IMR-90 (cell line): Measurements from ENCODE around the gene PLCL1. TPM values are rescaled to one million over a fixed set of nuclear protein-coding genes. Genes with fewer than 3 reads are reported as not detected.

Source experiments
- ATAC-seq: fragments of 200-7000 bp; cut with Tn5 transposase; 2 replicates; pipeline ENCODE4 v1.9.1; 2020; ENCODE audit warnings: low read depth, mild to moderate bottlenecking, moderate library complexity
- BruUV-seq: library from RNA; stranded (reverse); fragments of 400-500 nt; replicated peaks from 2 replicates; lab custom pipeline; 2021; lab: Mats Ljungman, UMichigan
- CTCF ChIA-PET: fragments of 300-600 bp; formaldehyde crosslinking; extraction: SDS; loops from one replicate; lab custom pipeline; 2021; ENCODE audit warnings: antibody characterized with exemption; lab: Yijun Ruan, JAX
- POLR2A ChIA-PET: fragments of 300-600 bp; sonication (Branson Sonifier 250); formaldehyde crosslinking; loops from one replicate; lab custom pipeline; 2022; ENCODE audit warnings: antibody characterized with exemption; ENCODE audit not compliant: unreplicated experiment; lab: Charles Lee
- DNase-seq: peaks from one replicate; pipeline ENCODE4 v3.0.0; 2013
- H2AFZ ChIP-seq: replicated peaks from 2 replicates; pipeline ENCODE3; 2013; ENCODE audit warnings: low read length, mild to moderate bottlenecking; ENCODE audit not compliant: poor library complexity
- H2AK5ac ChIP-seq: 2 replicates; pipeline ENCODE4 v1.6.1; 2013; ENCODE audit warnings: low read depth, low read length, inconsistent platforms
- H2AK9ac ChIP-seq: replicated peaks from 2 replicates; pipeline ENCODE3; 2013; ENCODE audit warnings: mild to moderate bottlenecking, low read depth, low read length, moderate library complexity; ENCODE audit not compliant: poor library complexity
- H2BK120ac ChIP-seq: 2 replicates; pipeline ENCODE4 v1.6.1; 2013; ENCODE audit warnings: low read depth, low read length, inconsistent platforms
- H2BK15ac ChIP-seq: 3 replicates; pipeline ENCODE4 v1.6.1; 2013; ENCODE audit warnings: low read depth, low read length, inconsistent platforms
- H2BK20ac ChIP-seq: 2 replicates; pipeline ENCODE4 v1.6.1; 2013; ENCODE audit warnings: low read depth, mild to moderate bottlenecking, inconsistent platforms, low read length, moderate library complexity
- H2BK5ac ChIP-seq: 2 replicates; pipeline ENCODE4 v1.6.1; 2013; ENCODE audit warnings: mild to moderate bottlenecking, low read depth, low read length, inconsistent platforms; ENCODE audit not compliant: poor library complexity, severe bottlenecking
- H3K14ac ChIP-seq: replicated peaks from 2 replicates; pipeline ENCODE4 v1.6.1; 2013; ENCODE audit warnings: low read depth, low read length, inconsistent platforms
- H3K18ac ChIP-seq: 2 replicates; pipeline ENCODE4 v1.6.1; 2013; ENCODE audit warnings: low read depth, low read length, control low read depth
- H3K23ac ChIP-seq: 2 replicates; pipeline ENCODE4 v1.6.1; 2013; ENCODE audit warnings: low read depth, low read length, inconsistent platforms
- H3K27ac ChIP-seq: 2 replicates; pipeline ENCODE4 v1.5.1; 2013; ENCODE audit warnings: mild to moderate bottlenecking, control low read depth, low read length; ENCODE audit not compliant: insufficient read depth
- H3K27me3 ChIP-seq: 2 replicates; pipeline ENCODE4 v1.6.1; 2013; ENCODE audit warnings: low read length; ENCODE audit not compliant: control insufficient read depth, insufficient read depth
- H3K36me3 ChIP-seq: 2 replicates; pipeline ENCODE4 v1.6.1; 2013; ENCODE audit warnings: low read length, mixed read lengths; ENCODE audit not compliant: control insufficient read depth, insufficient read depth
- H3K4ac ChIP-seq: 2 replicates; pipeline ENCODE4 v1.6.1; 2013; ENCODE audit warnings: low read depth, low read length, inconsistent platforms
- H3K4me1 ChIP-seq: 2 replicates; pipeline ENCODE4 v1.6.1; 2013; ENCODE audit warnings: low read length, mixed read lengths; ENCODE audit not compliant: control insufficient read depth, insufficient read depth
- H3K4me2 ChIP-seq: 2 replicates; pipeline ENCODE4 v1.6.1; 2013; ENCODE audit warnings: low read depth, mild to moderate bottlenecking, control low read depth, low read length, moderate library complexity
- H3K4me3 ChIP-seq: 2 replicates; pipeline ENCODE4 v1.5.1; 2013; ENCODE audit warnings: low read depth, mild to moderate bottlenecking, control low read depth, low read length, moderate library complexity; ENCODE audit not compliant: insufficient read depth
- H3K56ac ChIP-seq: 2 replicates; pipeline ENCODE4 v1.6.1; 2013; ENCODE audit warnings: low read length, inconsistent platforms; ENCODE audit not compliant: insufficient read depth; ENCODE audit errors: extremely low read depth
- H3K79me1 ChIP-seq, 2 experiments: 2 replicates each; pipeline ENCODE4 v1.6.1; 2013; ENCODE audit warnings: low read length in 2 of 2, inconsistent platforms in 1 of 2, low read depth in 1 of 2
- H3K9ac ChIP-seq: 2 replicates; pipeline ENCODE4 v1.6.1; 2013; ENCODE audit warnings: low read depth, low read length, control low read depth
- H3K9me1 ChIP-seq: 2 replicates; pipeline ENCODE4 v1.6.1; 2013; ENCODE audit warnings: low read length, inconsistent platforms; ENCODE audit not compliant: insufficient read depth
- H3K9me3 ChIP-seq: 2 replicates; pipeline ENCODE4 v1.6.1; 2013; ENCODE audit warnings: low read length; ENCODE audit not compliant: control insufficient read depth, insufficient read depth
- H4K20me1 ChIP-seq: 2 replicates; pipeline ENCODE4 v1.6.1; 2013; ENCODE audit warnings: low read length, inconsistent platforms; ENCODE audit not compliant: insufficient read depth
- H4K5ac ChIP-seq: 2 replicates; pipeline ENCODE4 v1.6.1; 2013; ENCODE audit warnings: mild to moderate bottlenecking, low read depth, low read length, control low read depth
- H4K8ac ChIP-seq, 2 experiments: 2 replicates each; pipeline ENCODE4 v1.6.1; 2013; ENCODE audit warnings: low read depth in 2 of 2, low read length in 2 of 2, control low read depth in 1 of 2, inconsistent platforms in 1 of 2
- H4K91ac ChIP-seq: 2 replicates; pipeline ENCODE4 v1.6.1; 2013; ENCODE audit warnings: low read depth, low read length, inconsistent platforms; ENCODE audit not compliant: insufficient read depth
- BHLHE40 ChIP-seq: fragments of 150-350 bp; IDR thresholded peaks from 2 replicates; pipeline ENCODE4 v1.6.1; 2016; ENCODE audit warnings: mild to moderate bottlenecking, low read depth, low read length
- CEBPB ChIP-seq: IDR thresholded peaks from 2 replicates; pipeline ENCODE4 v1.6.1; 2012; ENCODE audit warnings: low read depth, low read length, improper control_type of control experiment
- CHD1 ChIP-seq: IDR thresholded peaks from 2 replicates; pipeline ENCODE4 v1.6.1; 2012; ENCODE audit warnings: low read depth, low read length, improper control_type of control experiment
- FOS ChIP-seq: fragments of 150-350 bp; IDR thresholded peaks from 2 replicates; pipeline ENCODE4 v1.6.1; 2016; ENCODE audit warnings: low read depth, low read length
- MAFK ChIP-seq: IDR thresholded peaks from 2 replicates; pipeline ENCODE4 v1.6.1; 2012; ENCODE audit warnings: low read depth, low read length, improper control_type of control experiment
- MAZ ChIP-seq: IDR thresholded peaks from 2 replicates; pipeline ENCODE4 v1.6.1; 2012; ENCODE audit warnings: low read depth, mild to moderate bottlenecking, low read length, improper control_type of control experiment, moderate library complexity, borderline replicate concordance
- MXI1 ChIP-seq: IDR thresholded peaks from 2 replicates; pipeline ENCODE4 v1.6.1; 2012; ENCODE audit warnings: low read depth, mild to moderate bottlenecking, low read length, moderate library complexity, borderline replicate concordance
- NFE2L2 ChIP-seq: fragments of 150-350 bp; IDR thresholded peaks from 2 replicates; pipeline ENCODE4 v1.6.1; 2016; ENCODE audit warnings: low read depth, mild to moderate bottlenecking, low read length
- POLR2A ChIP-seq: IDR thresholded peaks from 2 replicates; pipeline ENCODE4 v1.6.1; 2012; ENCODE audit warnings: mild to moderate bottlenecking, low read depth, low read length
- RAD21 ChIP-seq: IDR thresholded peaks from 2 replicates; pipeline ENCODE4 v1.6.1; 2012; ENCODE audit warnings: low read length, improper control_type of control experiment
- RCOR1 ChIP-seq: IDR thresholded peaks from 2 replicates; pipeline ENCODE4 v1.6.1; 2012; ENCODE audit warnings: mild to moderate bottlenecking, low read length, improper control_type of control experiment; ENCODE audit not compliant: insufficient replicate concordance
- RFX5 ChIP-seq: IDR thresholded peaks from 2 replicates; pipeline ENCODE4 v1.8.0; 2012; ENCODE audit warnings: low read depth, mild to moderate bottlenecking, low read length, moderate library complexity
- SMC3 ChIP-seq: fragments of 150-350 bp; IDR thresholded peaks from 2 replicates; pipeline ENCODE4 v1.6.1; 2016; ENCODE audit warnings: low read depth, mild to moderate bottlenecking, antibody characterized with exemption, low read length, moderate library complexity
- WGBS, 2 experiments: methylation state at CpG; one replicate each; pipeline versions ENCODE4 v1.1.5 to v1.1.7; 2013; ENCODE audit warnings: missing lambda C conversion rate in 2 of 2; ENCODE audit not compliant: insufficient read length in 1 of 2; ENCODE audit errors: extremely low coverage in 2 of 2; 5-methylcytosine and 5-hydroxymethylcytosine counted together
- dilution Hi-C: fragments of 300-500 bp; cut with HindIII; formaldehyde crosslinking; loops from one replicate; pipeline ENCODE4 v1.14.3; 2018; ENCODE audit warnings: low sequenced_read_pairs; ENCODE audit not compliant: unreplicated experiment
- in situ Hi-C: fragments of 300-500 bp; cut with MboI; formaldehyde crosslinking; loops from 3 replicates; pipeline ENCODE4 v1.14.3; 2019; ENCODE audit warnings: low sequenced_read_pairs, inconsistent platforms, mixed read lengths
- intact Hi-C: fragments of 100-400 bp; cut with micrococcal nuclease; formaldehyde crosslinking; loops from 2 replicates; pipeline ENCODE4 v1.10.0; 2022
- polyA plus RNA-seq, 3 experiments: library from polyadenylated mRNA; depleted of rRNA; stranded (reverse); fragments of >200 nt; gene quantifications; 2 replicates each; pipeline ENCODE4 v1.2.3, GENCODE V29; 2012; ENCODE audit warnings: low replicate concordance in 1 of 3
- total RNA-seq: library from RNA; depleted of rRNA; stranded (reverse); fragments of >200 nt; gene quantifications from 2 replicates; pipeline ENCODE4 v1.2.3, GENCODE V29; 2012
- TF ChIP-seq, protein P1 (sequence below): conservative IDR thresholded peaks from 2 replicates; pipeline ENCODE4 v1.5.1; 2012; ENCODE audit warnings: mild to moderate bottlenecking, low read depth, low read length, improper control_type of control experiment
- TF ChIP-seq, protein P2 (sequence below): fragments of 150-350 bp; IDR thresholded peaks from 2 replicates; pipeline ENCODE4 v1.6.1; 2017; ENCODE audit warnings: mild to moderate bottlenecking, antibody characterized with exemption, low read length, low read depth
- TF ChIP-seq, protein P3 (sequence below): fragments of 150-350 bp; IDR thresholded peaks from 2 replicates; pipeline ENCODE4 v1.6.1; 2016; ENCODE audit warnings: low read depth, mild to moderate bottlenecking, low read length, moderate library complexity, borderline replicate concordance

Gene PLCL1
- total and polyA plus RNA-seq, 2 of the 4 experiments (the other 2 are of a cell fraction): 0.14 to 0.18 TPM

DNA sequence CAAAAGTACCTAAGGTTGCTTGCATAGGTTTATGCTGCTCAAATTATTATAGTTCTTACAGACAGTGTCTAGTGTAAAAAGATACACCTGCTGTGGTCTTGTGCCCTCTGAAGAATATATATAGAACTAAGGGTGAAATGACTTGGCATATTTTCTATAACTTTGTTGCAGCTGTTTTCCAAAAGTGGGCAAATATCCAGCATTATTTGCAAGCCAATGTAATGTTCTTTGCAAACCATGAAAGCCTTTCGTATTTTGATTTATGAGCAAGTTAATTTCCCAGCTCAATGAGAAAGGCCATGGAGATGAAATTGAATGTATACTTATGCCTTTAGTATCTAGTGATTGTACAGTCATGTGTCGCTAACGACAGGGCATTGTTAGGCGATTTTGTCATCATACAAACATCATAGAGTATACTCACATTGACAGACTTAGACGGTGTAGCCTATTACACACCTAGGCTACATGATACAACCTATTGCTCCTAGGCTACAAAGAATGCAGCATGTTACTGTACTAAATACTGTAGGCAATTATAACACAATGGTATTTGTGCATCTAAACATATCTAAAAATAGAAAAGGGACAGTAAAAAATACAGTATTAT, 116.3 kb downstream of the PLCL1 start:
- POLR2A ChIA-PET: no interaction called here
- H3K9ac ChIP-seq: no peak overlapping the region
- no CpG with 5 or more reads among the region's 5 CpGs for WGBS, 2 experiments
- H2BK120ac ChIP-seq: no peak overlapping the region
- intact Hi-C loops: no loop called here
- no peaks in the 10 kb centered on the region for H4K20me1 ChIP-seq
- no peak overlapping the region for H3K27ac ChIP-seq
- H3K4me1 ChIP-seq: no peaks in the 10 kb centered on the region
- no peak overlapping the region for H2AK5ac ChIP-seq
- no peak overlapping the region for H3K4ac ChIP-seq
- no peak overlapping the region for H3K56ac ChIP-seq
- no peak overlapping the region for H2AK9ac ChIP-seq
- in situ Hi-C loops: no loop called here
- H3K14ac ChIP-seq: no peak overlapping the region
- H3K23ac ChIP-seq: no peak overlapping the region
- H3K79me1 ChIP-seq: no peaks in the 10 kb centered on the region
- no peak overlapping the region for H3K18ac ChIP-seq
- H4K91ac ChIP-seq: no peak overlapping the region
- H3K9me1 ChIP-seq: no peaks in the 10 kb centered on the region
- no peaks in the 10 kb centered on the region for H3K36me3 ChIP-seq
- no peak overlapping the region for H4K5ac ChIP-seq
- BruUV-seq: no TSS peak
- H3K9me3 ChIP-seq: no peaks in the 10 kb centered on the region
- no peak for TF ChIP-seq RAD21
- TF ChIP-seq, protein P1, sequence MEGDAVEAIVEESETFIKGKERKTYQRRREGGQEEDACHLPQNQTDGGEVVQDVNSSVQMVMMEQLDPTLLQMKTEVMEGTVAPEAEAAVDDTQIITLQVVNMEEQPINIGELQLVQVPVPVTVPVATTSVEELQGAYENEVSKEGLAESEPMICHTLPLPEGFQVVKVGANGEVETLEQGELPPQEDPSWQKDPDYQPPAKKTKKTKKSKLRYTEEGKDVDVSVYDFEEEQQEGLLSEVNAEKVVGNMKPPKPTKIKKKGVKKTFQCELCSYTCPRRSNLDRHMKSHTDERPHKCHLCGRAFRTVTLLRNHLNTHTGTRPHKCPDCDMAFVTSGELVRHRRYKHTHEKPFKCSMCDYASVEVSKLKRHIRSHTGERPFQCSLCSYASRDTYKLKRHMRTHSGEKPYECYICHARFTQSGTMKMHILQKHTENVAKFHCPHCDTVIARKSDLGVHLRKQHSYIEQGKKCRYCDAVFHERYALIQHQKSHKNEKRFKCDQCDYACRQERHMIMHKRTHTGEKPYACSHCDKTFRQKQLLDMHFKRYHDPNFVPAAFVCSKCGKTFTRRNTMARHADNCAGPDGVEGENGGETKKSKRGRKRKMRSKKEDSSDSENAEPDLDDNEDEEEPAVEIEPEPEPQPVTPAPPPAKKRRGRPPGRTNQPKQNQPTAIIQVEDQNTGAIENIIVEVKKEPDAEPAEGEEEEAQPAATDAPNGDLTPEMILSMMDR: no peak
- TF ChIP-seq, protein P2, sequence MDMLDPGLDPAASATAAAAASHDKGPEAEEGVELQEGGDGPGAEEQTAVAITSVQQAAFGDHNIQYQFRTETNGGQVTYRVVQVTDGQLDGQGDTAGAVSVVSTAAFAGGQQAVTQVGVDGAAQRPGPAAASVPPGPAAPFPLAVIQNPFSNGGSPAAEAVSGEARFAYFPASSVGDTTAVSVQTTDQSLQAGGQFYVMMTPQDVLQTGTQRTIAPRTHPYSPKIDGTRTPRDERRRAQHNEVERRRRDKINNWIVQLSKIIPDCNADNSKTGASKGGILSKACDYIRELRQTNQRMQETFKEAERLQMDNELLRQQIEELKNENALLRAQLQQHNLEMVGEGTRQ: no peak
- no peak for TF ChIP-seq CHD1
- no peak for TF ChIP-seq MAFK
- no peak for TF ChIP-seq MAZ
- TF ChIP-seq, protein P3, sequence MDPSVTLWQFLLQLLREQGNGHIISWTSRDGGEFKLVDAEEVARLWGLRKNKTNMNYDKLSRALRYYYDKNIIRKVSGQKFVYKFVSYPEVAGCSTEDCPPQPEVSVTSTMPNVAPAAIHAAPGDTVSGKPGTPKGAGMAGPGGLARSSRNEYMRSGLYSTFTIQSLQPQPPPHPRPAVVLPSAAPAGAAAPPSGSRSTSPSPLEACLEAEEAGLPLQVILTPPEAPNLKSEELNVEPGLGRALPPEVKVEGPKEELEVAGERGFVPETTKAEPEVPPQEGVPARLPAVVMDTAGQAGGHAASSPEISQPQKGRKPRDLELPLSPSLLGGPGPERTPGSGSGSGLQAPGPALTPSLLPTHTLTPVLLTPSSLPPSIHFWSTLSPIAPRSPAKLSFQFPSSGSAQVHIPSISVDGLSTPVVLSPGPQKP: no peak
- TF ChIP-seq RFX5: no peak
- no peak for TF ChIP-seq NFE2L2
- TF ChIP-seq FOS: no peak
- TF ChIP-seq RCOR1: no peak
- TF ChIP-seq CEBPB: no peak
- no peak for TF ChIP-seq SMC3
- no peak for TF ChIP-seq BHLHE40
- no peak for TF ChIP-seq MXI1
- TF ChIP-seq POLR2A: no peak
- CTCF ChIA-PET: no interaction called here
- no peak overlapping the region for H2AFZ ChIP-seq
- ATAC-seq (no peak), DNase-seq (no peak)
- no peak overlapping the region for H2BK5ac ChIP-seq
- dilution Hi-C loops: no loop called here
- no peaks in the 10 kb centered on the region for H3K27me3 ChIP-seq
- no peak overlapping the region for H3K4me3 ChIP-seq
- no peak overlapping the region for H2BK15ac ChIP-seq
- H3K4me2 ChIP-seq: no peak overlapping the region
- no peak overlapping the region for H2BK20ac ChIP-seq
- no peak overlapping the region for H4K8ac ChIP-seq
